Measurements from ENCODE around the gene ZNF486. TPM values are rescaled to one million over a fixed set of nuclear protein-coding genes. Genes with fewer than 3 reads are reported as not detected.

Gene ZNF486
- total RNA-seq, 1 donor from 2014 or later, result 14.9 TPM

DNA sequence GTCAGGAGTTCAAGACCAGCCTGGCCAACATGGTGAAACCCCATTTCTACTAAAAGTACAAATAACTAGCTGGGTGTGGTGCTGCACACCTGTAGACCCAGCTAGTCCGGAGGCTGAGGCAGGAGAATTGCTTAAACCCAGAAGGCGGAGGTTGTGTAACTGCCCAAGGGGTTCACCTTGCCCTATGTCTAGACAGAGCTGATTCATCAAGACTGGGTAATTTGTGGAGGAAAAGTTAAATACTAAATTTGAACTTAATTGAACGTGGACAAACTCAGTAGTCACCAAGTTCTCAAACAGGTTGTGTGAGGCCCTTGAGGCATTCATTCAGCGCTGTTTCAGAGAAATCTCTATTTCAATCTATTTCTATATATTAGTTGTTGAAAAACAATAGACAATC lies 13.7 kb upstream of the ZNF486 start:
- Mint-ChIP-seq H3K27ac (no peak overlapping the region), H3K4me1 (peaks cover 6% of the 10 kb centered on the region), H3K36me3 (no peaks in the 10 kb centered on the region), H3K4me3 (no peak overlapping the region), H3K27me3 (ENCODE audit: low read depth) (no peaks in the 10 kb centered on the region), H3K9me3 (no peaks in the 10 kb centered on the region)
- TF ChIP-seq, protein P1, sequence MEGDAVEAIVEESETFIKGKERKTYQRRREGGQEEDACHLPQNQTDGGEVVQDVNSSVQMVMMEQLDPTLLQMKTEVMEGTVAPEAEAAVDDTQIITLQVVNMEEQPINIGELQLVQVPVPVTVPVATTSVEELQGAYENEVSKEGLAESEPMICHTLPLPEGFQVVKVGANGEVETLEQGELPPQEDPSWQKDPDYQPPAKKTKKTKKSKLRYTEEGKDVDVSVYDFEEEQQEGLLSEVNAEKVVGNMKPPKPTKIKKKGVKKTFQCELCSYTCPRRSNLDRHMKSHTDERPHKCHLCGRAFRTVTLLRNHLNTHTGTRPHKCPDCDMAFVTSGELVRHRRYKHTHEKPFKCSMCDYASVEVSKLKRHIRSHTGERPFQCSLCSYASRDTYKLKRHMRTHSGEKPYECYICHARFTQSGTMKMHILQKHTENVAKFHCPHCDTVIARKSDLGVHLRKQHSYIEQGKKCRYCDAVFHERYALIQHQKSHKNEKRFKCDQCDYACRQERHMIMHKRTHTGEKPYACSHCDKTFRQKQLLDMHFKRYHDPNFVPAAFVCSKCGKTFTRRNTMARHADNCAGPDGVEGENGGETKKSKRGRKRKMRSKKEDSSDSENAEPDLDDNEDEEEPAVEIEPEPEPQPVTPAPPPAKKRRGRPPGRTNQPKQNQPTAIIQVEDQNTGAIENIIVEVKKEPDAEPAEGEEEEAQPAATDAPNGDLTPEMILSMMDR (IDR thresholded peaks at IDR 0.05; ENCODE audit: unreplicated experiment), result no peak
- no peak for DNase-seq (ENCODE audit: low spot score in 2 of 2, unreplicated experiment in 2 of 2)

DNA sequence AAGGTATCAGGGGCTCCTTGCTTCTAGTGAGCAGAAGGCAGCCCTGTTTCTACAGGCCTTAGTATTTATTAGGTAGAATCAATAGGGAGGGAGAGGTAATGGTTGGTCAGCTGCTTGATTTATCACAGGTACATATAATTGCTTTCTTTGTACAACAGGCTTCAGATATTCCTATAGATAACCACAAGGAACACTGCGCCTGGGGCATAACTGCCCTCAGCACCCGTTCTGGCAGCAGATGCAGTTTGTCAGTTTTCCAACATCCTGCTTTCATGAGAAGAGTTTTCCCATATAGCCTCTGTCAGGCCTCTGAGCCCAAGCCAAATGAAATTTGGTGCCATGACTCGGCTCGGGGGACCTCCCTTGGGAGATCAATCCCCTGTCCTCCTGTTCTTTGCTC lies 12.4 kb upstream of the ZNF486 start:
- Mint-ChIP-seq H3K4me3 (no peak overlapping the region), H3K27ac (no peak overlapping the region), H3K36me3 (no peaks in the 10 kb centered on the region), H3K9me3 (no peaks in the 10 kb centered on the region), H3K27me3 (ENCODE audit: low read depth) (no peaks in the 10 kb centered on the region), H3K4me1 (peaks cover 6% of the 10 kb centered on the region)
- TF ChIP-seq, protein P1 (IDR thresholded peaks at IDR 0.05; ENCODE audit: unreplicated experiment), result no peak
- no peak for DNase-seq (ENCODE audit: low spot score in 2 of 2, unreplicated experiment in 2 of 2)

DNA sequence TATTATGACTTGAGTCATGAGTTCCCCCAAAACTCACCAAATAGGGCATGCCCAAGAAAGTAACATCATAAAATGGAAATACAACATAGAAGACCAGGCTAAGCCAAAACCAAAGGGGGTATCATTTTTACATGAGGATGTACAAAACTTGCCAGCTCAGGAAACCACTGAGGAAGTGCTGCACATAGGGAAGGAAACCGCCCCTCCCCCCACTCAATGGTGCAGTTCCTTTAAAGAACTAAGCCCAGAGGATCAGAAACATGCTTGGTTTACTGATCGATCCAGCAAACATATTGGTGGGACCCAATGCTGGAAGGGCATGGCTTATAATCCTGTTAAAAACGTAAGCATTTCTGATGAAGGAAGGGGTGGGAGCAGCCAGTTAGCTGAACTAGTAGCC lies 4.2 kb upstream of the ZNF486 start:
- H3K27ac Mint-ChIP-seq, result no peak overlapping the region
- H3K4me3 Mint-ChIP-seq, result no peak overlapping the region
- H3K9me3 Mint-ChIP-seq, result peaks cover 3% of the 10 kb centered on the region
- no peaks in the 10 kb centered on the region for H3K36me3 Mint-ChIP-seq
- TF ChIP-seq, protein P1 (IDR thresholded peaks at IDR 0.05; ENCODE audit: unreplicated experiment), result no peak
- H3K27me3 Mint-ChIP-seq (ENCODE audit: low read depth), result no peaks in the 10 kb centered on the region
- peaks cover 14% of the 10 kb centered on the region for H3K4me1 Mint-ChIP-seq
- DNase-seq (ENCODE audit: low spot score in 2 of 2, unreplicated experiment in 2 of 2), result no peak

DNA sequence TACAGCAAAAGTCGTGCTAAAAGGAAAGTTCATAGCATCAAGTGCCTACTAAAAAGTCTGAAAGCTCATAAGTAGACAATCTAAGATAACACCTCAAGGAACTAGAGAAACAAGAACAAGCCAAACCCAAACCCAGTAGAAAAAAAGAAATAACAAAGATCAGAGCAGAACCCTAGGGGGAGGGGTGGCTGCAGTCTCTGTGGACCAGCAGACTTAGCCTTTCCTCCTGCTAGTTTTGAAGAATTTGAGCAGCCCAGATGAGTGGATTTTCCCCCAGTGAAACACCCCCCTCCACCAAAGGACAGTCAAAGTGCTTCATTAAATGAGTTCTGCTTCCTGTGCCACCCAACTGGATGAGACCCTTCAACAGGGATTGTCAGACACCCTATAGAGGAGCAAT lies 2.6 kb upstream of the ZNF486 start:
- Mint-ChIP-seq H3K36me3 (peaks cover 3% of the 10 kb centered on the region), H3K4me3 (no peak overlapping the region), H3K9me3 (peaks cover 3% of the 10 kb centered on the region), H3K4me1 (peaks cover 15% of the 10 kb centered on the region), H3K27ac (no peak overlapping the region), H3K27me3 (ENCODE audit: low read depth) (no peaks in the 10 kb centered on the region)
- TF ChIP-seq, protein P1 (IDR thresholded peaks at IDR 0.05; ENCODE audit: unreplicated experiment), result no peak
- no peak for DNase-seq (ENCODE audit: low spot score in 2 of 2, unreplicated experiment in 2 of 2)

DNA sequence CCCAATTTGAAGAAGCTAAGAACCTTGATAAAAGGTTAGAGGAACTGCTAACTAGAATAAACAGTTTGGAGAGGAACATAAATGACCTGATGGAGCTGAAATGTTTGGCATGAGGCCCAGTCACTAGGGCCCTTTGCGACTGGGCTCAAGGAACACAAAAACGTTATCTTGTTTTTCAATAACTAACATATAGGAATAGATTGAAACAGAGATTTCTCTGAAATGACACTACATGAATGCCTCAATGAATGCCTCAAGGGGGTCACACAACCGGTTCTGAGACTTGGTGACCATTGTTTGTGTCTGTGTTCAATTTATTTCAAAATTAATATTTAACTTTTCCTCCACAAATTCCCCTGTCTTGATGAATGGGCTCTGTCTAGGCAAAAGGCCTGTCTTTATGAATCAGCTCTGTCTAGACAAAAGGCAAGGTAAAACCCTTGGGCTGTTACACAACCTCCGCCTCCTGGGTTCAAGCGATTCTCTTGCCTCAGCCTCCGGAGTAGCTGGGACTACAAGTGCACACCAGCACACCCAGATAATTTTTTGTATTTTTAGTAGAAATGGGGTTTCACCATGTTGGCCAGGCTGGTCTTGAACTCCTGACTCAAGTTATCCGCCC lies 932 bp upstream of the ZNF486 start:
- Mint-ChIP-seq H3K9me3 (peaks cover 3% of the 10 kb centered on the region), H3K36me3 (peaks cover 10% of the 10 kb centered on the region), H3K4me3 (no peak overlapping the region), H3K4me1 (peaks cover 22% of the 10 kb centered on the region), H3K27me3 (ENCODE audit: low read depth) (no peaks in the 10 kb centered on the region), H3K27ac (peak overlapping the region; percentile 72)
- DNase-seq (ENCODE audit: low spot score in 2 of 2, unreplicated experiment in 2 of 2), result no peak
- TF ChIP-seq, protein P1 (IDR thresholded peaks at IDR 0.05; ENCODE audit: unreplicated experiment), result no peak

Data from mesothelial cell of epicardium (in vitro differentiated cells).